Stimulated activated CD4-positive, alpha-beta T cell treated with anti-CD3 and anti-CD28 coated beads, Interleukin-15, amount 100 ng/mL, for 48 hours (primary cell): ENCODE results near the gene ARFGEF2.

Source experiments
- DNase-seq, 2 donors: peaks; one replicate each; pipeline ENCODE4 v3.0.0-alpha.2; 2020; ENCODE audit warnings: low read depth in 2 of 2

The ARFGEF2 gene

GRCh38 chr20:48898896-48899530 is 22.5 kb upstream of the ARFGEF2 start:
- DNase-seq = no peak

- no peak for DNase-seq
Observed at GRCh38 chr20:48899881-48900280, 21.6 kb upstream of the ARFGEF2 start.

- no peak for DNase-seq
Observed at GRCh38 chr20:48901326-48901725, 20.2 kb upstream of the ARFGEF2 start.

- no peak for DNase-seq
Observed at GRCh38 chr20:48903705-48904104, 17.8 kb upstream of the ARFGEF2 start.

- DNase-seq = peak; percentile 30 to 58
Observed at GRCh38 chr20:48904566-48905296, 16.8 kb upstream of the ARFGEF2 start.

GRCh38 chr20:48905297-48905647 is 16.2 kb upstream of the ARFGEF2 start:
- no peak for DNase-seq

GRCh38 chr20:48906221-48906877 is 15.2 kb upstream of the ARFGEF2 start:
- DNase-seq = no peak

- DNase-seq = no peak
Observed at GRCh38 chr20:48908656-48909319, 12.7 kb upstream of the ARFGEF2 start.

GRCh38 chr20:48909910-48910309 is 11.6 kb upstream of the ARFGEF2 start:
- DNase-seq = no peak

- DNase-seq = no peak
Observed at GRCh38 chr20:48910347-48910781, 11.1 kb upstream of the ARFGEF2 start.

- DNase-seq = no peak
Observed at GRCh38 chr20:48912065-48912464, 9.4 kb upstream of the ARFGEF2 start.

- DNase-seq = no peak
Observed at GRCh38 chr20:48916699-48917098, 4.8 kb upstream of the ARFGEF2 start.

GRCh38 chr20:48919336-48919881 is 2.1 kb upstream of the ARFGEF2 start:
- DNase-seq = no peak

GRCh38 chr20:48919882-48920526 is 1.5 kb upstream of the ARFGEF2 start:
- no peak for DNase-seq

- DNase-seq = no peak
Observed at GRCh38 chr20:48920527-48921167, 864 bp upstream of the ARFGEF2 start.

GRCh38 chr20:48921883-48922820 is 641 bp downstream of the ARFGEF2 start:
- no peak for DNase-seq

- no peak for DNase-seq
Observed at GRCh38 chr20:48923149-48923718, 1.7 kb downstream of the ARFGEF2 start.

- no peak for DNase-seq
Observed at GRCh38 chr20:48924756-48925109, 3.2 kb downstream of the ARFGEF2 start.

- no peak for DNase-seq
Observed at GRCh38 chr20:48926267-48926666, 4.8 kb downstream of the ARFGEF2 start.

GRCh38 chr20:48926821-48927220 is 5.3 kb downstream of the ARFGEF2 start:
- no peak for DNase-seq
